Liver (tissue), 9 donors: ENCODE data around the gene TMEM141. TPM values are rescaled to one million over a fixed set of nuclear protein-coding genes. Genes with fewer than 3 reads are reported as not detected.
"Not testable (repeated sequence)": the region's sequence is repeated elsewhere in the genome, so short reads cannot be mapped to it uniquely, and the experiment has no call there.

Source experiments
- DNase-seq: peaks from one replicate; pipeline ENCODE4 v3.0.0-alpha.2; 2017; ENCODE audit warnings: low spot score
- H3K27ac ChIP-seq, 2 donors: one replicate each; pipeline ENCODE4 v1.7.0; 2013; ENCODE audit warnings: inconsistent platforms in 2 of 2, low read length in 2 of 2, control low read depth in 1 of 2, low read depth in 1 of 2, mild to moderate bottlenecking in 1 of 2
- H3K27me3 ChIP-seq, 4 donors: one replicate each; pipeline versions ENCODE4 v1.6.1 to v1.7.0; 2013; ENCODE audit warnings: low read length in 3 of 4, inconsistent platforms in 1 of 4, mild to moderate bottlenecking in 1 of 4, moderate library complexity in 1 of 4; ENCODE audit not compliant: control insufficient read depth in 4 of 4, insufficient read depth in 4 of 4
- H3K36me3 ChIP-seq, 4 donors: one replicate each; pipeline versions ENCODE4 v1.6.1 to v1.7.0; 2013; ENCODE audit warnings: low read length in 3 of 4, mild to moderate bottlenecking in 3 of 4, low read depth in 1 of 4, moderate library complexity in 1 of 4; ENCODE audit not compliant: control insufficient read depth in 4 of 4, insufficient read depth in 3 of 4
- H3K4me1 ChIP-seq, 4 donors: one replicate each; pipeline versions ENCODE4 v1.6.1 to v1.7.0; 2013; ENCODE audit warnings: low read length in 3 of 4, mild to moderate bottlenecking in 3 of 4, moderate library complexity in 1 of 4; ENCODE audit not compliant: control insufficient read depth in 4 of 4, insufficient read depth in 4 of 4
- H3K4me3 ChIP-seq, 3 donors: one replicate each; pipeline versions ENCODE4 v1.6.1 to v1.7.0; 2013; ENCODE audit warnings: low read length in 3 of 3, control low read depth in 1 of 3, low read depth in 1 of 3, mild to moderate bottlenecking in 1 of 3
- H3K9ac ChIP-seq, 2 donors: one replicate each; pipeline ENCODE4 v1.7.0; 2013; ENCODE audit warnings: low read length in 2 of 2, mild to moderate bottlenecking in 2 of 2, moderate library complexity in 2 of 2, control low read depth in 1 of 2, low read depth in 1 of 2
- H3K9me3 ChIP-seq, 4 donors: one replicate each; pipeline versions ENCODE4 v1.6.1 to v1.7.0; 2013; ENCODE audit warnings: low read length in 3 of 4; ENCODE audit not compliant: control insufficient read depth in 4 of 4
- CTCF ChIP-seq: fragments of 150-350 bp; IDR thresholded peaks from 2 replicates; pipeline ENCODE4 v1.5.1; 2017; ENCODE audit warnings: improper control_type of control experiment, low read depth, low read length; ENCODE audit not compliant: missing input control
- EGR1 ChIP-seq, 2 donors: IDR thresholded peaks; 2 replicates each; pipeline ENCODE4 v1.6.1; 2016 to 2018; ENCODE audit warnings: antibody characterized with exemption in 2 of 2, low read depth in 2 of 2
- FOXA1 ChIP-seq: IDR thresholded peaks from 2 replicates; pipeline ENCODE4 v1.6.1; 2016; ENCODE audit warnings: antibody characterized with exemption
- HNF4A ChIP-seq, 2 donors: conservative IDR thresholded peaks; 2 replicates each; pipeline ENCODE4 v1.6.1; 2016; ENCODE audit warnings: antibody characterized with exemption in 2 of 2, mild to moderate bottlenecking in 2 of 2
- RAD21 ChIP-seq, 2 donors: IDR thresholded peaks; 2 replicates each; pipeline ENCODE4 v1.6.1; 2016; ENCODE audit warnings: antibody characterized with exemption in 2 of 2, mild to moderate bottlenecking in 2 of 2
- TAF1 ChIP-seq: conservative IDR thresholded peaks from 2 replicates; pipeline ENCODE4 v1.6.1; 2016; ENCODE audit warnings: antibody characterized with exemption, mild to moderate bottlenecking
- ZBTB33 ChIP-seq: IDR thresholded peaks from 2 replicates; pipeline ENCODE4 v1.6.1; 2016; ENCODE audit warnings: antibody characterized with exemption
- WGBS: extraction: QIAGEN DNeasy Blood & Tissue Kit; methylation state at CpG from one replicate; pipeline ENCODE4 v1.1.7; 2013; 5-methylcytosine and 5-hydroxymethylcytosine counted together
- polyA plus RNA-seq, 2 donors: library from polyadenylated mRNA; stranded (reverse) in 1 of 2; unstranded in 1 of 2; fragments of 200-250 nt in 1 of 2; fragments of >200 nt in 1 of 2; fragmentation: Nextera tagmentation in 1 of 2; extraction: Ambion mirVana in 1 of 2; gene quantifications; one replicate each; pipeline versions ENCODE4 v1.2.1 to v1.2.3, GENCODE V29; 2013 to 2015
- total RNA-seq, 2 donors: library from RNA; depleted of rRNA; stranded (reverse); fragments of >200 nt; gene quantifications; one replicate each; pipeline ENCODE4 v1.2.3, GENCODE V29; 2014
- donor health status: healthy.
- donor health status: healthy.
- donor health status: healthy.
- donor health status: healthy.
- donor health status: healthy.

The TMEM141 gene
- total and polyA plus RNA-seq, 4 donors = 32.2 to 74.7 (median 66.2) TPM

- 9% methylated on average over 21 of the region's 21 CpGs for WGBS
- H3K9ac ChIP-seq = no peak overlapping the region
- peaks cover 6 to 59% (median 52%) of the 10 kb centered on the region in 4 donors for H3K4me1 ChIP-seq
- no peak overlapping the region for H3K4me3 ChIP-seq
- no peak for TF ChIP-seq FOXA1
- TF ChIP-seq RAD21 (IDR thresholded peaks at IDR 0.05) = peak; percentile 93 to 95
- TF ChIP-seq CTCF = peak; percentile 83
- peak in 1 of 2 donors; percentile 32 for TF ChIP-seq EGR1 (IDR thresholded peaks at IDR 0.05; ENCODE audit: low read depth in 2 of 2)
- no peak for TF ChIP-seq ZBTB33
- TF ChIP-seq HNF4A (conservative IDR thresholded peaks at IDR 0.05) = no peak
- H3K27ac ChIP-seq = peak overlapping the region in 1 of 2 donors; percentile 50
- H3K36me3 ChIP-seq = peaks cover 0 to under 1% (median 0%) of the 10 kb centered on the region in 4 donors
- no peaks in the 10 kb centered on the region for H3K9me3 ChIP-seq
- no peaks in the 10 kb centered on the region for H3K27me3 ChIP-seq
- DNase-seq = peak; percentile 78
Observed at GRCh38 chr9:136787690-136788400, 3.3 kb upstream of the TMEM141 start.

- not testable (repeated sequence) for H3K36me3 ChIP-seq, H3K27ac ChIP-seq, H3K4me3 ChIP-seq, DNase-seq, H3K9me3 ChIP-seq, H3K27me3 ChIP-seq
- Histone ChIP-seq H3K9ac (peak overlapping the region in 1 of 2 donors; percentile 19), H3K4me1 (peaks cover 6 to 59% (median 52%) of the 10 kb centered on the region in 4 donors)
- 45% methylated on average over 27 of the region's 27 CpGs for WGBS
Observed at GRCh38 chr9:136788644-136789522, 2.3 kb upstream of the TMEM141 start.

GRCh38 chr9:136789523-136789937, 1.6 kb upstream of the TMEM141 start:
- Histone ChIP-seq H3K27me3 (no peaks in the 10 kb centered on the region), H3K36me3 (peaks cover 0 to 2% (median under 1%) of the 10 kb centered on the region in 4 donors), H3K9ac (no peak overlapping the region), H3K4me3 (no peak overlapping the region), H3K27ac (no peak overlapping the region), H3K4me1 (peaks cover 6 to 59% (median 52%) of the 10 kb centered on the region in 4 donors), H3K9me3 (no peaks in the 10 kb centered on the region)
- DNase-seq = no peak
- TF ChIP-seq CTCF (no peak), HNF4A (conservative IDR thresholded peaks at IDR 0.05) (no peak), RAD21 (IDR thresholded peaks at IDR 0.05) (no peak), TAF1 (no peak)
- WGBS = 44% methylated on average over 3 of the region's 3 CpGs
